DMS53 treated with DMSO at 0.1 percent for 48 hours (cell line): ENCODE data around the gene GPRIN3.
A peak's percentile ranks its signal among the peaks of the same experiment; 100 is the strongest.
"Not testable (repeated sequence)": the region's sequence is repeated elsewhere in the genome, so short reads cannot be mapped to it uniquely, and the experiment has no call there.

Source experiments
- DNase-seq: peaks from one replicate; lab custom pipeline; 2025; ENCODE audit not compliant: unreplicated experiment; lab: John Stamatoyannopoulos, UW

Gene GPRIN3

GRCh38 chr4:89312066-89312465 lies 4.5 kb upstream of the GPRIN3 start:
- no peak for DNase-seq

GRCh38 chr4:89311433-89311832 lies 3.8 kb upstream of the GPRIN3 start:
- no peak for DNase-seq

GRCh38 chr4:89309154-89309553 lies 1.6 kb upstream of the GPRIN3 start:
- DNase-seq: not testable (repeated sequence)

- DNase-seq: peak; percentile 24
Measured at GRCh38 chr4:89308161-89308500, 531 bp upstream of the GPRIN3 start.

GRCh38 chr4:89307178-89307445 lies 488 bp downstream of the GPRIN3 start:
- no peak for DNase-seq

- no peak for DNase-seq
Measured at GRCh38 chr4:89306486-89307177, 968 bp downstream of the GPRIN3 start.

- DNase-seq: no peak
Measured at GRCh38 chr4:89305712-89306437, 1.7 kb downstream of the GPRIN3 start.

- no peak for DNase-seq
Measured at GRCh38 chr4:89305028-89305427, 2.6 kb downstream of the GPRIN3 start.

- DNase-seq: no peak
Measured at GRCh38 chr4:89303814-89304388, 3.7 kb downstream of the GPRIN3 start.

GRCh38 chr4:89303177-89303576 lies 4.4 kb downstream of the GPRIN3 start:
- no peak for DNase-seq

- no peak for DNase-seq
Measured at GRCh38 chr4:89301902-89302301, 5.7 kb downstream of the GPRIN3 start.

- no peak for DNase-seq
Measured at GRCh38 chr4:89301003-89301402, 6.6 kb downstream of the GPRIN3 start.

GRCh38 chr4:89300499-89300898 lies 7.1 kb downstream of the GPRIN3 start:
- DNase-seq: no peak

GRCh38 chr4:89300060-89300459 lies 7.5 kb downstream of the GPRIN3 start:
- no peak for DNase-seq

GRCh38 chr4:89299153-89299791 lies 8.3 kb downstream of the GPRIN3 start:
- DNase-seq: peak; percentile 40

- DNase-seq: no peak
Measured at GRCh38 chr4:89298788-89299152, 8.8 kb downstream of the GPRIN3 start.

- peak; percentile 22 for DNase-seq
Measured at GRCh38 chr4:89298155-89298554, 9.4 kb downstream of the GPRIN3 start.

GRCh38 chr4:89296896-89297295 lies 10.7 kb downstream of the GPRIN3 start:
- no peak for DNase-seq

GRCh38 chr4:89296399-89296798 lies 11.2 kb downstream of the GPRIN3 start:
- no peak for DNase-seq

- no peak for DNase-seq
Measured at GRCh38 chr4:89295415-89295927, 12.1 kb downstream of the GPRIN3 start.

GRCh38 chr4:89294573-89295269 lies 12.9 kb downstream of the GPRIN3 start:
- peak; percentile 25 for DNase-seq
